GM23248 (cell line): ENCODE results near the gene KRTAP2-3.
"Not testable (repeated sequence)": the region's sequence is repeated elsewhere in the genome, so short reads cannot be mapped to it uniquely, and the experiment has no call there.

Source experiments
- EZH2 ChIP-seq: fragments of 200-600 bp; sonication (generic); IDR thresholded peaks from 2 replicates; pipeline ENCODE4 v1.6.1; 2018; ENCODE audit warnings: antibody characterized with exemption, mild to moderate bottlenecking; ENCODE audit not compliant: insufficient read depth, poor library complexity, severe bottlenecking
- EZH2phosphoT487 ChIP-seq: fragments of 200-600 bp; sonication (generic); IDR thresholded peaks from 2 replicates; pipeline ENCODE4 v1.6.1; 2018; ENCODE audit warnings: antibody characterized with exemption, moderate library complexity, mild to moderate bottlenecking, low read depth; ENCODE audit not compliant: insufficient read depth

DNA sequence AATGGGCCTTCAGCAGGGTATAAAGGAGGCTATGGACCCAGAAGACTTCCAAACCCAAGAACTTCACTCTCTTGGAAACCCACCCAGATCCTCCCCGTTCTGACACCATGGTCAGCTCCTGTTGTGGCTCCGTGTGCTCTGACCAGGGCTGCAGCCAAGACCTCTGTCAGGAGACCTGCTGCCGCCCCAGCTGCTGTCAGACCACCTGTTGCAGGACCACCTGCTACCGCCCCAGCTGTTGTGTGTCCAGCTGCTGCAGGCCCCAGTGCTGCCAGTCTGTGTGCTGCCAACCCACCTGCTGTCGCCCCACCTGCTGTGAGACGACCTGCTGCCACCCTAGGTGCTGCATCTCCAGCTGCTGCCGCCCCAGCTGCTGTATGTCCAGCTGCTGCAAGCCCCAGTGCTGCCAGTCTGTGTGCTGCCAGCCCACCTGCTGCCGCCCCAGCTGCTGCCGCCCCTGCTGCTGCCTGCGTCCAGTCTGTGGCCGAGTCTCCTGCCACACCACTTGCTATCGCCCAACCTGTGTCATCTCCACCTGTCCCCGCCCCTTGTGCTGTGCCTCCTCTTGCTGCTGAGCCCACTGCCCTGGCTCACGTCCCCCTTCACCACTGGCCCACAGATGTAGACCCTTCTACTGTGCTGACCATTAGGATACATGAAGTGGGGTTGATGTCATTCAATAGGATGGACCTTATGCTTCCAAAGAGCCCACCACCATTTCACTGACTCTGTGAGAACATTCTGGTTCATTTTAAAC lies 24.4 kb upstream of the KRTAP2-3 start, which contains the start of gene KRTAP4-7:
- TF ChIP-seq EZH2, EZH2phosphoT487: not testable (repeated sequence)
